DMS53 (cell line): ENCODE results near the gene VMP1.

Experiments used
- DNase-seq: peaks from one replicate; lab custom pipeline; 2025; lab: John Stamatoyannopoulos, UW

VMP1 gene

GRCh38 chr17:59707149-59707970 is at the start of gene VMP1, which contains the start of gene PTRH2:
Gene VMP1, plus strand, starts transcription at chr17:59707654. Its CDS starts 23,793 bp downstream, at chr17:59731447.
Gene PTRH2, minus strand, starts transcription at chr17:59707430. Its CDS starts 9,452 bp downstream, at chr17:59697978.
- peak; percentile 99 for DNase-seq

GRCh38 chr17:59666235-59666634 is 41.2 kb upstream of the VMP1 start:
- DNase-seq = no peak

- no peak for DNase-seq
Measured at GRCh38 chr17:59668816-59669215, 38.6 kb upstream of the VMP1 start.

- DNase-seq = no peak
Measured at GRCh38 chr17:59669411-59669810, 38.0 kb upstream of the VMP1 start.

- DNase-seq = no peak
Measured at GRCh38 chr17:59669944-59670343, 37.5 kb upstream of the VMP1 start.

- no peak for DNase-seq
Measured at GRCh38 chr17:59671386-59671785, 36.1 kb upstream of the VMP1 start.

GRCh38 chr17:59675231-59675630 is 32.2 kb upstream of the VMP1 start:
- DNase-seq = no peak

- no peak for DNase-seq
Measured at GRCh38 chr17:59676716-59677115, 30.7 kb upstream of the VMP1 start.

- DNase-seq = no peak
Measured at GRCh38 chr17:59678918-59679317, 28.5 kb upstream of the VMP1 start.

- no peak for DNase-seq
Measured at GRCh38 chr17:59680314-59680713, 27.1 kb upstream of the VMP1 start.

GRCh38 chr17:59683283-59683682 is 24.2 kb upstream of the VMP1 start:
- DNase-seq = no peak

- DNase-seq = no peak
Measured at GRCh38 chr17:59684967-59685366, 22.5 kb upstream of the VMP1 start.

- DNase-seq = no peak
Measured at GRCh38 chr17:59688008-59688407, 19.4 kb upstream of the VMP1 start.

GRCh38 chr17:59688496-59688895 is 19.0 kb upstream of the VMP1 start:
- no peak for DNase-seq

GRCh38 chr17:59693582-59693981 is 13.9 kb upstream of the VMP1 start:
- no peak for DNase-seq

- no peak for DNase-seq
Measured at GRCh38 chr17:59694344-59694743, 13.1 kb upstream of the VMP1 start.

- DNase-seq = no peak
Measured at GRCh38 chr17:59695945-59696681, 11.3 kb upstream of the VMP1 start.

- no peak for DNase-seq
Measured at GRCh38 chr17:59696682-59697277, 10.7 kb upstream of the VMP1 start.

- DNase-seq = no peak
Measured at GRCh38 chr17:59698143-59698542, 9.3 kb upstream of the VMP1 start.

GRCh38 chr17:59699218-59699617 is 8.2 kb upstream of the VMP1 start:
- no peak for DNase-seq

GRCh38 chr17:59699786-59700185 is 7.7 kb upstream of the VMP1 start:
- DNase-seq = no peak

GRCh38 chr17:59702304-59702703 is 5.2 kb upstream of the VMP1 start:
- DNase-seq = no peak

- DNase-seq = no peak
Measured at GRCh38 chr17:59707971-59708430, 547 bp downstream of the VMP1 start.
